Right atrium auricular region (tissue), 2 donors: ENCODE results near the gene SDR42E2. TPM values are rescaled to one million over a fixed set of nuclear protein-coding genes. Genes with fewer than 3 reads are reported as not detected.

Experiments
- DNase-seq: peaks from one replicate; pipeline ENCODE4 v3.0.0-alpha.2; 2019; ENCODE audit warnings: low spot score
- H3K27ac ChIP-seq, 2 donors: fragments of 200-600 bp; sonication (generic); 1 replicate in 1 of 2; 2 replicates in 1 of 2; pipeline ENCODE4 v1.5.1; 2016 to 2019
- H3K27me3 ChIP-seq, 2 donors: fragments of 200-600 bp; sonication (generic); one replicate each; pipeline versions ENCODE4 v1.5.1 to v1.6.0; 2017 to 2019
- H3K36me3 ChIP-seq: fragments of 200-600 bp; sonication (generic); one replicate; pipeline ENCODE4 v1.5.1; 2016
- H3K4me1 ChIP-seq, 2 donors: fragments of 200-600 bp; sonication (generic); one replicate each; pipeline versions ENCODE4 v1.5.1 to v1.6.0; 2017 to 2019
- H3K4me3 ChIP-seq, 2 donors: fragments of 200-600 bp; sonication (generic); 1 replicate in 1 of 2; 2 replicates in 1 of 2; pipeline ENCODE4 v1.5.1; 2017 to 2019; ENCODE audit warnings: mild to moderate bottlenecking in 1 of 2, moderate library complexity in 1 of 2
- H3K9me3 ChIP-seq, 2 donors: fragments of 200-600 bp; sonication (generic); one replicate each; pipeline ENCODE4 v1.5.1; 2019
- CTCF ChIP-seq, 2 donors: fragments of 200-600 bp; sonication (generic); IDR thresholded peaks; one replicate each; pipeline ENCODE4 v1.5.1; 2019; ENCODE audit warnings: antibody characterized with exemption in 2 of 2
- total RNA-seq, 2 donors: library from RNA; depleted of rRNA; stranded (reverse); fragments of >200 nt; gene quantifications; one replicate each; pipeline ENCODE4 v1.1.0, GENCODE V29; 2016

Gene SDR42E2
- total RNA-seq: not detected

- H3K9me3 ChIP-seq: peaks cover 0 to 6% of the 10 kb centered on the region in 2 donors
- peaks cover 0 to 11% of the 10 kb centered on the region in 2 donors for H3K27me3 ChIP-seq
- no peak for TF ChIP-seq CTCF (IDR thresholded peaks at IDR 0.05)
- peak within 1 kb of the TSS in 1 of 2 donors; percentile 33 for H3K4me3 ChIP-seq
- no peak for DNase-seq
- H3K27ac ChIP-seq: no peak within 1 kb of the TSS
- peaks cover 0 to 6% of the 10 kb centered on the region in 2 donors for H3K4me1 ChIP-seq
- H3K36me3 ChIP-seq: no peaks in the 10 kb centered on the region
These were observed at the start of gene SDR42E2 for GRCh38 chr16:22161999-22162655. Gene SDR42E2 (plus strand): TSS chr16:22162506. CDS start chr16:22165583, 3,077 bp downstream.

GRCh38 chr16:22116095-22116700 lies 46.1 kb upstream of the SDR42E2 start:
- Histone ChIP-seq H3K27me3 (no peaks in the 10 kb centered on the region), H3K4me1 (no peaks in the 10 kb centered on the region), H3K9me3 (no peaks in the 10 kb centered on the region), H3K36me3 (no peaks in the 10 kb centered on the region), H3K4me3 (no peak overlapping the region), H3K27ac (no peak overlapping the region)
- no peak for TF ChIP-seq CTCF (IDR thresholded peaks at IDR 0.05)
- no peak for DNase-seq

- Histone ChIP-seq H3K27ac (no peak overlapping the region), H3K9me3 (no peaks in the 10 kb centered on the region), H3K4me3 (no peak overlapping the region), H3K4me1 (no peaks in the 10 kb centered on the region), H3K27me3 (no peaks in the 10 kb centered on the region), H3K36me3 (no peaks in the 10 kb centered on the region)
- TF ChIP-seq CTCF (IDR thresholded peaks at IDR 0.05): no peak
- DNase-seq: no peak
These were observed 44.7 kb upstream of the SDR42E2 start for GRCh38 chr16:22117609-22118008.

- no peaks in the 10 kb centered on the region for H3K4me1 ChIP-seq
These were observed 41.9 kb upstream of the SDR42E2 start for GRCh38 chr16:22120440-22120839.

GRCh38 chr16:22122239-22122638 lies 40.1 kb upstream of the SDR42E2 start:
- Histone ChIP-seq H3K4me1 (no peaks in the 10 kb centered on the region), H3K27ac (no peak overlapping the region), H3K36me3 (no peaks in the 10 kb centered on the region), H3K4me3 (no peak overlapping the region), H3K9me3 (no peaks in the 10 kb centered on the region), H3K27me3 (no peaks in the 10 kb centered on the region)
- DNase-seq: no peak
- TF ChIP-seq CTCF (IDR thresholded peaks at IDR 0.05): no peak

More at GRCh38 chr16:22120440-22120839, 41.9 kb upstream of the SDR42E2 start:
- no peak overlapping the region for H3K27ac ChIP-seq
- TF ChIP-seq CTCF (IDR thresholded peaks at IDR 0.05): no peak
- no peaks in the 10 kb centered on the region for H3K36me3 ChIP-seq
- H3K4me3 ChIP-seq: no peak overlapping the region
- DNase-seq: no peak
- no peaks in the 10 kb centered on the region for H3K9me3 ChIP-seq
- H3K27me3 ChIP-seq: no peaks in the 10 kb centered on the region
